ENCODE data around the gene AGBL4. TPM values are rescaled to one million over a fixed set of nuclear protein-coding genes. Genes with fewer than 3 reads are reported as not detected.

The AGBL4 gene
- total RNA-seq, 1 donor from 2014 or later, result 2.1 TPM

GRCh38 chr1:48817505-48818114, 1206.1 kb downstream of the AGBL4 start:
- no peaks in the 10 kb centered on the region for H3K36me3 ChIP-seq
- H3K4me1 ChIP-seq, result no peaks in the 10 kb centered on the region
- intact Hi-C loops (cut with DNase I), result no loop called here
- H3K4me3 ChIP-seq, result no peak overlapping the region
- peak; percentile 72 to 81 for ATAC-seq
- DNase-seq, result peak; percentile 63
- H3K9me3 ChIP-seq, result no peaks in the 10 kb centered on the region
- TF ChIP-seq CTCF (IDR thresholded peaks at IDR 0.05), result peak; percentile 74
- no peaks in the 10 kb centered on the region for H3K27me3 ChIP-seq (ENCODE audit: low read depth)
- no peak overlapping the region for H3K27ac ChIP-seq

GRCh38 chr1:48810740-48811139, 1213.0 kb downstream of the AGBL4 start:
- intact Hi-C loops (cut with DNase I), result no loop called here
- H3K4me1 ChIP-seq, result no peaks in the 10 kb centered on the region
- H3K36me3 ChIP-seq, result no peaks in the 10 kb centered on the region
- no peaks in the 10 kb centered on the region for H3K27me3 ChIP-seq (ENCODE audit: low read depth)
- ATAC-seq, result no peak
- no peak overlapping the region for H3K27ac ChIP-seq
- no peak for TF ChIP-seq CTCF (IDR thresholded peaks at IDR 0.05)
- no peaks in the 10 kb centered on the region for H3K9me3 ChIP-seq
- no peak overlapping the region for H3K4me3 ChIP-seq
- no peak for DNase-seq

GRCh38 chr1:48808496-48808895, 1215.3 kb downstream of the AGBL4 start:
- no peaks in the 10 kb centered on the region for H3K36me3 ChIP-seq
- no peak overlapping the region for H3K4me3 ChIP-seq
- intact Hi-C loops (cut with DNase I), result no loop called here
- no peak overlapping the region for H3K27ac ChIP-seq
- no peaks in the 10 kb centered on the region for H3K4me1 ChIP-seq
- no peak for DNase-seq
- no peaks in the 10 kb centered on the region for H3K9me3 ChIP-seq
- peaks cover 4% of the 10 kb centered on the region for H3K27me3 ChIP-seq (ENCODE audit: low read depth)
- ATAC-seq, result no peak
- no peak for TF ChIP-seq CTCF (IDR thresholded peaks at IDR 0.05)

GRCh38 chr1:48807554-48808260, 1216.0 kb downstream of the AGBL4 start:
- peaks cover 7% of the 10 kb centered on the region for H3K27me3 ChIP-seq (ENCODE audit: low read depth)
- intact Hi-C loops (cut with DNase I), result no loop called here
- H3K27ac ChIP-seq, result no peak overlapping the region
- H3K9me3 ChIP-seq, result no peaks in the 10 kb centered on the region
- no peaks in the 10 kb centered on the region for H3K36me3 ChIP-seq
- ATAC-seq, result no peak
- no peak for TF ChIP-seq CTCF (IDR thresholded peaks at IDR 0.05)
- H3K4me3 ChIP-seq, result no peak overlapping the region
- H3K4me1 ChIP-seq, result no peaks in the 10 kb centered on the region
- no peak for DNase-seq

- H3K27me3 ChIP-seq (ENCODE audit: low read depth), result peaks cover 7% of the 10 kb centered on the region
- ATAC-seq (no peak), DNase-seq (no peak)
- no peaks in the 10 kb centered on the region for H3K36me3 ChIP-seq
- H3K4me3 ChIP-seq, result no peak overlapping the region
- intact Hi-C loops (cut with DNase I), result no loop called here
- H3K4me1 ChIP-seq, result no peaks in the 10 kb centered on the region
- H3K27ac ChIP-seq, result no peak overlapping the region
- no peaks in the 10 kb centered on the region for H3K9me3 ChIP-seq
- TF ChIP-seq CTCF (IDR thresholded peaks at IDR 0.05), result no peak
Observed at GRCh38 chr1:48803474-48803873, 1220.3 kb downstream of the AGBL4 start.
